Bronchus fibroblast of lung (primary cell): Measurements from ENCODE around the gene KRR1. TPM values are rescaled to one million over a fixed set of nuclear protein-coding genes. Genes with fewer than 3 reads are reported as not detected.

Experiments
- total RNA-seq: library from RNA; depleted of rRNA; stranded (reverse); fragments of >200 nt; gene quantifications from 2 replicates; pipeline ENCODE4 v1.2.3, GENCODE V29; 2015

KRR1 gene
- total RNA-seq, result 18.0 and 30.3 TPM in 2 replicates

GRCh38 chr12:75511116-75512048 is at the start of gene KRR1:
Gene KRR1 (minus strand): TSS chr12:75511609. CDS start chr12:75511597, 12 bp downstream.

GRCh38 chr12:75480469-75480949 is 30.9 kb downstream of the KRR1 start, which contains the start of gene GLIPR1:
Gene GLIPR1 (plus strand): TSS chr12:75480755. CDS start chr12:75480881, 126 bp downstream.

Other genes with a start within 250 kb of the KRR1 start
- 0.50 and 1.6 TPM in 2 replicates for gene CAPS2, start 181.3 kb downstream of the KRR1 start, total RNA-seq
- gene GLIPR1L1, start 176.9 kb downstream of the KRR1 start, total RNA-seq, result not detected in 2 replicates
- 0.15 and 0.17 TPM in 2 replicates for gene GLIPR1L2, start 120.5 kb downstream of the KRR1 start, total RNA-seq
- gene GLIPR1, start 30.9 kb downstream of the KRR1 start, total RNA-seq, result 41.9 and 43.0 TPM in 2 replicates